ENCODE measurements around the gene EIF3B.

DNA sequence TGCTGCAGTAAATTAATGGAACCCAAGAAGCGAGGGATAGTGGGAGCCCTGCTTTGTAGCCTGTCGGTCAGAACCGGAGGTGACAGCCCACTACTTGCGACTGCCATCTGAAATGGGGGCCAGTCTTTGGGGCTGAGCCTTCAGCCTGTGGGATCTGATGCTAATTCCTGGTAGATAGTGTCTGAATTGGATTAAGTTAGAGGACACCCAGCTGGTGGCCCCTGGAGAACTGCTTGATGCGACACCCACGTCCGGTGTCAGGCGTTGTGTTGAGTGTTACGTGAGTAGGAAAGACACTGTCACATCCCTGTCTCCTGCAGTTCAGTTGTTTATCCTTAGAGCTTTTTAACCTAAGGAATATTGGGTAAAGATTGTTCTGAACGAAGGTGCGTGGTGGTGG, 5.0 kb downstream of the EIF3B start:
- TF ChIP-seq, protein P1, sequence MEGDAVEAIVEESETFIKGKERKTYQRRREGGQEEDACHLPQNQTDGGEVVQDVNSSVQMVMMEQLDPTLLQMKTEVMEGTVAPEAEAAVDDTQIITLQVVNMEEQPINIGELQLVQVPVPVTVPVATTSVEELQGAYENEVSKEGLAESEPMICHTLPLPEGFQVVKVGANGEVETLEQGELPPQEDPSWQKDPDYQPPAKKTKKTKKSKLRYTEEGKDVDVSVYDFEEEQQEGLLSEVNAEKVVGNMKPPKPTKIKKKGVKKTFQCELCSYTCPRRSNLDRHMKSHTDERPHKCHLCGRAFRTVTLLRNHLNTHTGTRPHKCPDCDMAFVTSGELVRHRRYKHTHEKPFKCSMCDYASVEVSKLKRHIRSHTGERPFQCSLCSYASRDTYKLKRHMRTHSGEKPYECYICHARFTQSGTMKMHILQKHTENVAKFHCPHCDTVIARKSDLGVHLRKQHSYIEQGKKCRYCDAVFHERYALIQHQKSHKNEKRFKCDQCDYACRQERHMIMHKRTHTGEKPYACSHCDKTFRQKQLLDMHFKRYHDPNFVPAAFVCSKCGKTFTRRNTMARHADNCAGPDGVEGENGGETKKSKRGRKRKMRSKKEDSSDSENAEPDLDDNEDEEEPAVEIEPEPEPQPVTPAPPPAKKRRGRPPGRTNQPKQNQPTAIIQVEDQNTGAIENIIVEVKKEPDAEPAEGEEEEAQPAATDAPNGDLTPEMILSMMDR (IDR thresholded peaks at IDR 0.05; ENCODE audit: low read depth, low read length), result no peak
- no peak for TF ChIP-seq EZH2phosphoT487 (IDR thresholded peaks at IDR 0.05; ENCODE audit: low read depth)
